Lower leg skin (tissue), 3 donors: ENCODE results near the gene CLEC16A.

Source experiments
- CTCF ChIP-seq, 3 donors: fragments of 450-650 bp; IDR thresholded peaks; one replicate each; pipeline ENCODE4 v1.5.1; 2016; ENCODE audit warnings: antibody characterized with exemption in 3 of 3, mild to moderate bottlenecking in 3 of 3, moderate library complexity in 2 of 3
- POLR2A ChIP-seq, 2 donors: fragments of 450-650 bp; IDR thresholded peaks; one replicate each; pipeline ENCODE4 v1.6.1; 2016 to 2017; ENCODE audit warnings: antibody characterized with exemption in 2 of 2, mild to moderate bottlenecking in 1 of 2, moderate library complexity in 1 of 2

GRCh38 chr16:11106726-11107125 lies 162.4 kb downstream of the CLEC16A start:
- TF ChIP-seq CTCF (IDR thresholded peaks at IDR 0.05) (no peak), POLR2A (IDR thresholded peaks at IDR 0.05) (no peak)
